Spleen (tissue), 7 donors: Measurements from ENCODE around the gene CEP112.

Experiments
- POLR2A ChIP-seq, 3 donors: fragments of 450-650 bp; IDR thresholded peaks; one replicate each; pipeline ENCODE4 v1.5.1; 2017; ENCODE audit warnings: antibody characterized with exemption in 3 of 3, mild to moderate bottlenecking in 1 of 3
- TF ChIP-seq, protein P1 (sequence below), 11 experiments: fragments of 200-600 bp in 7 of 11; fragments of 450-650 bp in 4 of 11; sonication (generic) in 4 of 11; IDR thresholded peaks in 8 of 11; conservative IDR thresholded peaks in 3 of 11; 1 replicate in 7 of 11; 2 replicates in 4 of 11; pipeline versions ENCODE4 v1.4.0 to v1.8.0; 2016 to 2021; ENCODE audit warnings: antibody characterized with exemption in 11 of 11, inconsistent platforms in 4 of 11, mild to moderate bottlenecking in 1 of 11
- donor health status: DM: no; HTN: no; CAD: no; lungs with moderate emphysema.
- donor health status: DM: no; HTN: no; CAD: no.
- donor health status: DM: no; HTN: no; CAD: no.

DNA sequence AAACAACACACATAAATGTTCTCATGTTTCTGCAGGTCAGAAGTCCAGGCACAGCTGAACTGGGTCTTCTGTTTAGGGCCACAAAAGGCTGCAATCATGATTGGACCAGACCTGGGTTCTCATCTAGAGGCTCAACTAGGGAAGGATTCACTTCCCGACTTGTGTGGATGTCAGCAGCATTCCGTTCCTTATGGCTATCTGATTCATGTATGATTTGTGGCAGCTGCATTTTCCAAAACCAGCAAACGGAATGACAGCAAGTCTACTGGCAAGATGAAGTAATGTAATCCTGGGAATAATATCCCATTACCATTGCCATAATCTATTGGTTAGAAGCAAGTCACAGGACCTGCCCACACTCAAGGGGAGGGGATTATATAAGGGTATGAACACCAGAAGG, 22.1 kb downstream of the CEP112 start:
- TF ChIP-seq, protein P1, sequence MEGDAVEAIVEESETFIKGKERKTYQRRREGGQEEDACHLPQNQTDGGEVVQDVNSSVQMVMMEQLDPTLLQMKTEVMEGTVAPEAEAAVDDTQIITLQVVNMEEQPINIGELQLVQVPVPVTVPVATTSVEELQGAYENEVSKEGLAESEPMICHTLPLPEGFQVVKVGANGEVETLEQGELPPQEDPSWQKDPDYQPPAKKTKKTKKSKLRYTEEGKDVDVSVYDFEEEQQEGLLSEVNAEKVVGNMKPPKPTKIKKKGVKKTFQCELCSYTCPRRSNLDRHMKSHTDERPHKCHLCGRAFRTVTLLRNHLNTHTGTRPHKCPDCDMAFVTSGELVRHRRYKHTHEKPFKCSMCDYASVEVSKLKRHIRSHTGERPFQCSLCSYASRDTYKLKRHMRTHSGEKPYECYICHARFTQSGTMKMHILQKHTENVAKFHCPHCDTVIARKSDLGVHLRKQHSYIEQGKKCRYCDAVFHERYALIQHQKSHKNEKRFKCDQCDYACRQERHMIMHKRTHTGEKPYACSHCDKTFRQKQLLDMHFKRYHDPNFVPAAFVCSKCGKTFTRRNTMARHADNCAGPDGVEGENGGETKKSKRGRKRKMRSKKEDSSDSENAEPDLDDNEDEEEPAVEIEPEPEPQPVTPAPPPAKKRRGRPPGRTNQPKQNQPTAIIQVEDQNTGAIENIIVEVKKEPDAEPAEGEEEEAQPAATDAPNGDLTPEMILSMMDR (IDR thresholded peaks at IDR 0.05 in 8 of 11, conservative IDR thresholded peaks at IDR 0.05 in 3 of 11) = no peak
- TF ChIP-seq POLR2A (IDR thresholded peaks at IDR 0.05) = no peak
